Urothelium cell line (cell line): ENCODE results near the gene AOX1.
"Not testable (repeated sequence)": the region's sequence is repeated elsewhere in the genome, so short reads cannot be mapped to it uniquely, and the experiment has no call there.

ENCODE experiments used
- DNase-seq: peaks from one replicate; pipeline ENCODE4 v3.0.0; 2011; ENCODE audit warnings: low spot score, mixed read lengths
- FAIRE-seq: peaks from 2 replicates; lab custom pipeline; 2011; peaks lifted over from hg19 to GRCh38; lab: Jason Lieb, UNC

The AOX1 gene

GRCh38 chr2:200585730-200586643 lies at the start of gene AOX1:
Gene AOX1, plus strand, starts transcription at chr2:200586014. Its CDS starts 95 bp downstream, at chr2:200586109.
- FAIRE-seq (no peak), DNase-seq (no peak)

GRCh38 chr2:200538139-200538538 lies 47.7 kb upstream of the AOX1 start:
- FAIRE-seq (no peak), DNase-seq (no peak)

GRCh38 chr2:200540793-200541192 lies 45.0 kb upstream of the AOX1 start:
- no peak for DNase-seq
- no peak for FAIRE-seq

GRCh38 chr2:200566596-200566995 lies 19.2 kb upstream of the AOX1 start:
- DNase-seq, FAIRE-seq: not testable (repeated sequence)

GRCh38 chr2:200567932-200568331 lies 17.9 kb upstream of the AOX1 start:
- no peak for FAIRE-seq

GRCh38 chr2:200575957-200576356 lies 9.9 kb upstream of the AOX1 start:
- DNase-seq, result no peak
- FAIRE-seq, result no peak

More at GRCh38 chr2:200567932-200568331, 17.9 kb upstream of the AOX1 start:
- DNase-seq, result no peak

- DNase-seq (no peak), FAIRE-seq (no peak)
Measured at GRCh38 chr2:200577027-200577426, 8.8 kb upstream of the AOX1 start.

GRCh38 chr2:200578778-200579177 lies 7.0 kb upstream of the AOX1 start:
- FAIRE-seq (peak; percentile 77), DNase-seq (no peak)

GRCh38 chr2:200584639-200585038 lies 1.2 kb upstream of the AOX1 start:
- FAIRE-seq, result no peak
- DNase-seq, result no peak

- no peak for FAIRE-seq
- no peak for DNase-seq
Measured at GRCh38 chr2:200585340-200585729, 479 bp upstream of the AOX1 start.

GRCh38 chr2:200586644-200586975 lies 796 bp downstream of the AOX1 start:
- FAIRE-seq (no peak), DNase-seq (no peak)

- DNase-seq, result no peak
- FAIRE-seq, result no peak
Measured at GRCh38 chr2:200587007-200587616, 1.3 kb downstream of the AOX1 start.

- no peak for DNase-seq
- FAIRE-seq, result no peak
Measured at GRCh38 chr2:200588076-200588678, 2.4 kb downstream of the AOX1 start.

- DNase-seq (no peak), FAIRE-seq (no peak)
Measured at GRCh38 chr2:200590090-200590489, 4.3 kb downstream of the AOX1 start.

- DNase-seq (no peak), FAIRE-seq (no peak)
Measured at GRCh38 chr2:200591308-200591707, 5.5 kb downstream of the AOX1 start.

- DNase-seq (no peak), FAIRE-seq (no peak)
Measured at GRCh38 chr2:200592406-200593075, 6.7 kb downstream of the AOX1 start.

- no peak for FAIRE-seq
Measured at GRCh38 chr2:200593905-200594304, 8.1 kb downstream of the AOX1 start.

GRCh38 chr2:200595913-200596312 lies 10.1 kb downstream of the AOX1 start:
- FAIRE-seq (no peak), DNase-seq (no peak)

More at GRCh38 chr2:200593905-200594304, 8.1 kb downstream of the AOX1 start:
- no peak for DNase-seq

GRCh38 chr2:200596774-200597570 lies 11.2 kb downstream of the AOX1 start:
- no peak for DNase-seq
- FAIRE-seq, result no peak

- DNase-seq (no peak), FAIRE-seq (no peak)
Measured at GRCh38 chr2:200599206-200599605, 13.4 kb downstream of the AOX1 start.
